ENCODE measurements around the gene FURIN.
A peak's percentile ranks its signal among the peaks of the same experiment; 100 is the strongest.
"Not testable (repeated sequence)": the region's sequence is repeated elsewhere in the genome, so short reads cannot be mapped to it uniquely, and the experiment has no call there.

FURIN gene

GRCh38 chr15:90868261-90868689, at the start of gene FURIN:
Gene FURIN, plus strand, starts transcription at chr15:90868588. Its CDS starts 7,153 bp downstream, at chr15:90875741.
- Mint-ChIP-seq H3K4me3 (peak within 1 kb of the TSS; percentile 88), H3K27ac (peak within 1 kb of the TSS; percentile 91), H3K27me3 (no peaks in the 10 kb centered on the region), H3K9me3 (no peaks in the 10 kb centered on the region), H3K36me3 (ENCODE audit: low read depth) (peaks cover 15% of the 10 kb centered on the region), H3K4me1 (peaks cover 63% of the 10 kb centered on the region)
- DNase-seq = no peak
- ATAC-seq = no peak

GRCh38 chr15:90819390-90819789, 49.0 kb upstream of the FURIN start:
- DNase-seq = no peak
- peak; percentile 29 for ATAC-seq
- Mint-ChIP-seq H3K4me1 (peaks cover 46% of the 10 kb centered on the region), H3K9me3 (no peaks in the 10 kb centered on the region), H3K27me3 (no peaks in the 10 kb centered on the region), H3K4me3 (no peak overlapping the region), H3K27ac (no peak overlapping the region), H3K36me3 (ENCODE audit: low read depth) (peaks cover 10% of the 10 kb centered on the region)

DNA sequence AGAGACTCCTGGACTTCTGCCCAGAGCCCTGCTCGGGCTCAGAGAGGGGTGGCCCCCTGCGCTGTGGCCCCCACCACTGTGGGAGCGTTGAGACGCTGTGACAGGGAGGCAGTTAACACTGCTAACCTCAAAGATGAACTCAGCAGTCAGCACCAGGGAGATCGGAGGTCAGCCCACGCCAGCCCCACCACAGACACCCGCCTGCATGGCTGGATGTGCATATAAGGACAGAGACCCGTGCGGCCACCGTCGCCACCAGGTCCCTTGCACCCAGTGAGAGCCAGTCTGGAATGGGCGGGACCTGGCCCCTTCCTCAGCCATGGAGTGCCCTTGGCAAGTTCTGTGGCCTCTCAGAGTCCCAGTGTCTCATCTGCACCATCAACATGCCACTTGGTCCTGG, 48.5 kb upstream of the FURIN start:
- Mint-ChIP-seq H3K4me1 (peaks cover 43% of the 10 kb centered on the region), H3K9me3 (no peaks in the 10 kb centered on the region), H3K27me3 (no peaks in the 10 kb centered on the region), H3K27ac (peak overlapping the region; percentile 59), H3K36me3 (ENCODE audit: low read depth) (peaks cover 7% of the 10 kb centered on the region), H3K4me3 (no peak overlapping the region)
- ATAC-seq (peak; percentile 12), DNase-seq (no peak)

DNA sequence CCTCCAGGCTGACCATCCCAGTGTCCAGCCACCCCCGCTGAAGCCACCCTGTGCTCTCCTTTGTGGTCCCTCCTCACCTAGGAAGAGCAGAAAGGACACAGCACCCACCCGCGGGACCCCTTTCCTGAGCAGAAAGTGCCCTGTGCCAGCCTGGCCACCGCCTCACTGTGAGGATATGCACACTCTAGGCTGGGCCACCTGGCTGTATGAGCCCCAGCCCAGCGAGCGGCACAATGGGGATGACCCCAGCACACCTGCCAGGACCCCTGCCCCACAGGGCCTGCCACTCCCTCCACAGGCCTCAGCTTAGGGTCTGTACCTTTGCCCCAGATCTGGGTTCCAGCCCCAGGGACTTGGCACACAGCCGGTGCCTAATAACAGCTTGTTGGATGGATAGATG, 47.9 kb upstream of the FURIN start:
- DNase-seq (no peak), ATAC-seq (no peak)
- H3K27me3 Mint-ChIP-seq = no peaks in the 10 kb centered on the region
- H3K9me3 Mint-ChIP-seq = no peaks in the 10 kb centered on the region
- peaks cover under 1% of the 10 kb centered on the region for H3K36me3 Mint-ChIP-seq (ENCODE audit: low read depth)
- no peak overlapping the region for H3K27ac Mint-ChIP-seq
- peaks cover 36% of the 10 kb centered on the region for H3K4me1 Mint-ChIP-seq
- no peak overlapping the region for H3K4me3 Mint-ChIP-seq

GRCh38 chr15:90822204-90822955, 46.0 kb upstream of the FURIN start:
- Mint-ChIP-seq H3K36me3 (ENCODE audit: low read depth) (no peaks in the 10 kb centered on the region), H3K4me3 (no peak overlapping the region), H3K27me3 (no peaks in the 10 kb centered on the region), H3K9me3 (no peaks in the 10 kb centered on the region), H3K27ac (no peak overlapping the region), H3K4me1 (peaks cover 22% of the 10 kb centered on the region)
- DNase-seq = no peak
- no peak for ATAC-seq

GRCh38 chr15:90823455-90823974, 44.9 kb upstream of the FURIN start:
- no peak overlapping the region for H3K27ac Mint-ChIP-seq
- no peak for ATAC-seq
- H3K4me3 Mint-ChIP-seq = no peak overlapping the region
- H3K4me1 Mint-ChIP-seq = peaks cover 18% of the 10 kb centered on the region
- no peak for DNase-seq
- no peaks in the 10 kb centered on the region for H3K9me3 Mint-ChIP-seq
- H3K27me3 Mint-ChIP-seq = no peaks in the 10 kb centered on the region
- no peaks in the 10 kb centered on the region for H3K36me3 Mint-ChIP-seq (ENCODE audit: low read depth)

DNA sequence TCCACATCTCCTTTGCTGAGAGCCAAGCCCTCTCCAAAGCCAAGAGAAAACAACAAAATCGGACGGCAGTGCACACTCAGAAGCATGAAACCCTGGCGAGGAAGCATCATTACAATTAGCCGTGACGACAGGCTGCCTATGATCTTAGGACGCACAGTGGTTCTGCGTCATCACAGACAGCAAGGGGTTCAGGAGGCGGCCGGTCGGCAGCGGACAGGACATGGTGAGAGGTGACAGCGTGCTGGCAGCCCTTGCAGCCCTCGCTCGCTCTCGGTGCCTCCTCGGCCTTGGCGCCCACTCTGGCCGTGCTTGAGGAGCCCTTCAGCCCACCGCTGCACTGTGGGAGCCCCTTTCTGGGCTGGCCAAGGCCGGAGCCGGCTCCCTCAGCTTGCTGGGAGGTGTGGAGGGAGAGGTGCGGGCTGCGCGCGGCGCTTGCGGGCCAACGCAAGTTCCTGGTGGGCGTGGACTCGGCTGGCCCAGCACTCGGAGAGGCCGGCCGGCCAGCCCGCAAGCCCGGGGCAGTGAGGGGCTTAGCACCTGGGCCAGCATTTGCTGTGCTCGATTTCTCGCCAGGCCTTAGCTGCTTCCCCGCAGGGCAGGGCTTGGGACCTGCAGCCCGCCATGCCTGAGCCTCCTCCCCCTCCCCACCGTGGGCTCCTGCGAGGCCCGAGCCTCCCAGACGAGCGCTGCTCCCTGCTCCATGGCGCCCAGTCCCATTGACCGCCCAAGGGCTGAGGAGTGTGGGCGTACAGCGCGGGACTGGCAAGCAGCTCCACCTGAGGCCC, 43.1 kb upstream of the FURIN start:
- peaks cover 21% of the 10 kb centered on the region for H3K4me1 Mint-ChIP-seq
- not testable (repeated sequence) for H3K36me3 Mint-ChIP-seq (ENCODE audit: low read depth); H3K9me3 Mint-ChIP-seq; H3K27me3 Mint-ChIP-seq; H3K27ac Mint-ChIP-seq; ATAC-seq; H3K4me3 Mint-ChIP-seq; DNase-seq

DNA sequence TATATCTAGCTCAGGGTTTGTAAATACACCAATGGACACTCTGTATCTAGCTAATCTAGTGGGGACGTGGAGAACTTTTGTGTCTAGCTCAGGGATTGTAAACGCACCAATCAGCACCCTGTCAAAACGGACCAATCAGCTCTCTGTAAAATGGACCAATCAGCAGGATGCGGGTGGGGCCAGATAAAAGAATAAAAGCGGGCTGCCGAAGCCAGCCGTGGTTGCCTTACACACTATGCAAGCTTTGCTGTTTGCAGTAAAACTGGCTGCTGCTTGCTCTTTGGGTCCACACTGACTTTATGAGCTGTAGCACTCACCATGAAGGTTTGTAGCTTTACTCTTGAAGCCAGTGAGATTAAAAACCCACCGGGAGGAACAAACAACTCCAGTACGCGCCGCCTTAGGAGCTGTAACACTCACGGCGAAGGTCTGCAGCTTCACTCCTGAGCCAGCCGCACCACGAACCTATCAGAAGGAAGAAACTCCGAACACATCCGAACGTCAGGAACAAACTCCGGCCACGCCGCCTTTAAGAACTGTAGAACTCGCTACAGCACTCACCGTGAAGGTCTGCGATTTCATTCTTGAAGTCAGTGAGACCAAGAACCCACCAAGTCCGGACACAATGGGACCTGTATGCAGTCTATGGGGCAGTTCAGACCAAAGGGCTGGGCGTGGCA, 42.0 kb upstream of the FURIN start:
- not testable (repeated sequence) for H3K27me3 Mint-ChIP-seq; H3K4me3 Mint-ChIP-seq; H3K27ac Mint-ChIP-seq; DNase-seq; H3K36me3 Mint-ChIP-seq (ENCODE audit: low read depth); H3K9me3 Mint-ChIP-seq; ATAC-seq
- H3K4me1 Mint-ChIP-seq = peaks cover 30% of the 10 kb centered on the region

DNA sequence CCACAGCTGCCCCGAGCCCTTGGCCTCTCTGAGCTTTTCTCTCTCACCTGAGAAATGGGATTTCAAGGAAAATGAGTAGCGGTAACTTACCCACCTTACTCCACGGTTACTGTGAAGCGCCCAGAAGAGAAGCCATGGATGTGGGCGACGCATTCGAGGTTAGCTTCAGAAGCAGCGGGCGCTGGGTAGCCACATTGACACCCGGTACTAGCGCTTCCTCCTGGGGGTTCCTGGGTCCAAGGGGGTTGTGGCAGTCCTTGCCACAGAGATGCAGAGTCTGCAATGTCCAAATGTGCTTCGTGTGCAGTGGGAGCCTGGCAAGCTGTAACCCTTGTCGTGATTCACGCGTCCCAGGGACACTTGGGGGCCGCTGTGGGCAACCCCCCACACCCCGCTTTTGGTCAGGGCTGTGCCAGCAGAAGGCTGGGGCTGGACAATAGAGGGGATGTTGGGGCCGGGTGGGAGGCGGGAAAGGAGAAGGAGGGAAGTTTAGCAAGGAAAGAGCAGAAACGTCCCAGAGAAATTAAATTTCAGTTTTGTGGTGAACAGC, 41.4 kb upstream of the FURIN start:
- Mint-ChIP-seq H3K4me1 (peaks cover 31% of the 10 kb centered on the region), H3K9me3 (no peaks in the 10 kb centered on the region), H3K36me3 (ENCODE audit: low read depth) (no peaks in the 10 kb centered on the region), H3K4me3 (no peak overlapping the region), H3K27ac (no peak overlapping the region), H3K27me3 (no peaks in the 10 kb centered on the region)
- DNase-seq (no peak), ATAC-seq (no peak)

DNA sequence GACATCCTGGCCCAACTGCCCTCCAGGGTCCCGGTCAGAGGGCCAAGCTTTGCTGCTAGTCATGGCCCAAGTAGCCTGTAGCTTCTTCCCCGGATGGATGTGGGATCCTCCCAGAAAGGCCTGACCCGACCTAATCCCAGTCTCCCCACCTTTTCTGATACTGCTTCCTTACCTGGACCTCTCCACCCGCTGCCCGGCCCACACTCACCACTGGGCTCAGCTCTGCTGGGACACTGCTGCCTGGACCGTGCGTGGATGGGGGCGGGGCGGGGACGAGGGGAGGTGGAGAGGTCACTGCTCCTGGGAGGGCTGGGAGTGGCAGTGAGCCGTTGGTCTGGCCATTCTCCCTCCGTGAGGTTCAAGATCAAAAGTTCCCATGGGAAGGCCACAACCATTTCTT, 40.3 kb upstream of the FURIN start:
- H3K36me3 Mint-ChIP-seq (ENCODE audit: low read depth) = no peaks in the 10 kb centered on the region
- no peak overlapping the region for H3K27ac Mint-ChIP-seq
- H3K27me3 Mint-ChIP-seq = no peaks in the 10 kb centered on the region
- DNase-seq = no peak
- H3K4me3 Mint-ChIP-seq = no peak overlapping the region
- no peaks in the 10 kb centered on the region for H3K9me3 Mint-ChIP-seq
- ATAC-seq = no peak
- peaks cover 37% of the 10 kb centered on the region for H3K4me1 Mint-ChIP-seq

DNA sequence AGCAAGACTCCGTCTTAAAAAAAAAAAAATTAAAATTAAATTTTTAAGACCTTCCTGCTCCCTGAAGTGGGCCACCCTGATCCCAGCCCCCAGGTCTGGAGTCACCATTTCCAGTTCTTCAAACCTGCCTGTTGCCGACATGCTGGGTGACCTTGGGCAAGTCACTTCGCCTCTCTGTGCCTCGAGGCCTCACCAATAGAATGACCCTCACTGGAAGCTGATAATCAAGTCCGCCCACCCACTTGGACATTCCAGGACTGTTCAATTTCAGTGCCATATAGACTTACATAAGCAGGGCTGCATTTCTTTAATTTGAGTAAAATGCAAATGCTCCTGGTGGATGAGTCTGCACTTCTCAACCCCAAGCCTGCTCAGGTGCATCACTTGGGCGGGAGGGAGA, 39.3 kb upstream of the FURIN start:
- ATAC-seq (peak; percentile 5), DNase-seq (no peak)
- H3K27me3 Mint-ChIP-seq = no peaks in the 10 kb centered on the region
- H3K4me3 Mint-ChIP-seq = no peak overlapping the region
- H3K9me3 Mint-ChIP-seq = no peaks in the 10 kb centered on the region
- H3K27ac Mint-ChIP-seq = peak overlapping the region; percentile 91
- H3K4me1 Mint-ChIP-seq = peaks cover 40% of the 10 kb centered on the region
- no peaks in the 10 kb centered on the region for H3K36me3 Mint-ChIP-seq (ENCODE audit: low read depth)

GRCh38 chr15:90829942-90830440, 38.4 kb upstream of the FURIN start:
- no peaks in the 10 kb centered on the region for H3K9me3 Mint-ChIP-seq
- H3K27me3 Mint-ChIP-seq = no peaks in the 10 kb centered on the region
- DNase-seq = peak; percentile 69
- peak overlapping the region; percentile 62 for H3K4me3 Mint-ChIP-seq
- H3K4me1 Mint-ChIP-seq = peaks cover 45% of the 10 kb centered on the region
- peak; percentile 94 for ATAC-seq
- no peaks in the 10 kb centered on the region for H3K36me3 Mint-ChIP-seq (ENCODE audit: low read depth)
- H3K27ac Mint-ChIP-seq = peak overlapping the region; percentile 91

DNA sequence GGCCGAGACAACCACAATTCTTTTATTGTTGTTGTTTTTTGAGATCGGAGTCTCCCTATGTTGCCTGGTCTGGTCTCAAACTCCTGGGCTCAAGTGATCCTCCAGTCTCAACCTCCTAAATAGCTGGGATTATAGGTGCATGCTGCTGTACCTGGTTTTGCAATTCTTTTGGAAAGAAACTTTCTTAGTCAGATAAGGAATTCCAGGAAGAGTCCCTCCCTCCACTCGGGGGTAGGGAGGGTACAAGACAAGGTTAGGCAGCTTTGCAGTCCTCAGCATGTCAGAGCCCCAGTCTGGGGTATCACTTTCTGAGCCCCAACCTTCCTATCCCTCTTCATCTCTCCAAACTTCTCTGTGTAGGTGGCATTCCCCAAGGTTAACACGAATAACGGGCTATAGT, 33.8 kb upstream of the FURIN start:
- Mint-ChIP-seq H3K36me3 (ENCODE audit: low read depth) (no peaks in the 10 kb centered on the region), H3K9me3 (no peaks in the 10 kb centered on the region), H3K27ac (peak overlapping the region; percentile 56), H3K27me3 (no peaks in the 10 kb centered on the region), H3K4me1 (peaks cover 72% of the 10 kb centered on the region), H3K4me3 (no peak overlapping the region)
- DNase-seq (no peak), ATAC-seq (no peak)

- Mint-ChIP-seq H3K4me3 (peak overlapping the region; percentile 75), H3K4me1 (peaks cover 69% of the 10 kb centered on the region), H3K27me3 (no peaks in the 10 kb centered on the region), H3K27ac (peak overlapping the region; percentile 95), H3K36me3 (ENCODE audit: low read depth) (no peaks in the 10 kb centered on the region), H3K9me3 (no peaks in the 10 kb centered on the region)
- no peak for ATAC-seq
- no peak for DNase-seq
These were observed 32.0 kb upstream of the FURIN start for GRCh38 chr15:90836296-90836871.

Measured in activated naive CD8-positive, alpha-beta T cell treated with anti-CD3 and anti-CD28 coated beads, Interleukin-2, amount 50 U/mL, for 24 hours (primary cell).